ENCODE measurements around the gene SLC9C1.

The SLC9C1 gene

GRCh38 chr3:112175646-112176045, 118.4 kb downstream of the SLC9C1 start:
- no peak for DNase-seq

GRCh38 chr3:112175037-112175436, 119.0 kb downstream of the SLC9C1 start:
- no peak for DNase-seq

GRCh38 chr3:112171144-112171543, 122.9 kb downstream of the SLC9C1 start:
- DNase-seq = no peak

- DNase-seq = no peak
Measured at GRCh38 chr3:112170046-112170445, 124.0 kb downstream of the SLC9C1 start.

- DNase-seq = no peak
Measured at GRCh38 chr3:112167758-112168157, 126.3 kb downstream of the SLC9C1 start.

GRCh38 chr3:112149136-112149535, 144.9 kb downstream of the SLC9C1 start:
- DNase-seq = no peak

GRCh38 chr3:112143689-112144088, 150.3 kb downstream of the SLC9C1 start:
- no peak for DNase-seq

- DNase-seq = no peak
Measured at GRCh38 chr3:112143251-112143650, 150.8 kb downstream of the SLC9C1 start.

- DNase-seq = no peak
Measured at GRCh38 chr3:112141293-112141692, 152.7 kb downstream of the SLC9C1 start.

- DNase-seq = no peak
Measured at GRCh38 chr3:112140584-112140983, 153.4 kb downstream of the SLC9C1 start.

GRCh38 chr3:112138219-112138969, 155.6 kb downstream of the SLC9C1 start:
- DNase-seq = no peak

GRCh38 chr3:112137781-112138180, 156.2 kb downstream of the SLC9C1 start:
- DNase-seq = no peak

- no peak for DNase-seq
Measured at GRCh38 chr3:112136959-112137693, 156.9 kb downstream of the SLC9C1 start.

- no peak for DNase-seq
Measured at GRCh38 chr3:112136046-112136445, 158.0 kb downstream of the SLC9C1 start.

- DNase-seq = no peak
Measured at GRCh38 chr3:112134335-112135124, 159.5 kb downstream of the SLC9C1 start.

GRCh38 chr3:112133626-112134334, 160.2 kb downstream of the SLC9C1 start:
- DNase-seq = no peak

GRCh38 chr3:112132975-112133448, 161.0 kb downstream of the SLC9C1 start, which contains the start of gene GCSAM:
Gene GCSAM, minus strand, starts transcription at chr3:112133248. Its CDS starts 128 bp downstream, at chr3:112133120.
- no peak for DNase-seq

GRCh38 chr3:112132554-112132953, 161.5 kb downstream of the SLC9C1 start:
- no peak for DNase-seq

GRCh38 chr3:112132088-112132487, 161.9 kb downstream of the SLC9C1 start:
- no peak for DNase-seq

- no peak for DNase-seq
Measured at GRCh38 chr3:112131111-112131510, 162.9 kb downstream of the SLC9C1 start.

GRCh38 chr3:112130638-112130993, 163.4 kb downstream of the SLC9C1 start:
- DNase-seq = no peak

GRCh38 chr3:112129925-112130637, 163.9 kb downstream of the SLC9C1 start:
- DNase-seq = no peak

Data from NCI-H2029 treated with DMSO at 0.1 percent for 48 hours (cell line).